Mesenchymal stem cell (in vitro differentiated cells and primary cell): ENCODE results near the gene FSHR.

Source experiments
- DNase-seq: peaks from one replicate; pipeline ENCODE4 v3.0.0-alpha.2; 2013
- H2AFZ ChIP-seq: one replicate; pipeline ENCODE4 v1.6.1; 2013; ENCODE audit warnings: low read depth, mild to moderate bottlenecking, control low read depth, inconsistent platforms, low read length, moderate library complexity
- H2AK5ac ChIP-seq: 2 replicates; pipeline ENCODE4 v1.6.1; 2013; ENCODE audit warnings: low read length, moderate library complexity, mild to moderate bottlenecking, inconsistent platforms; ENCODE audit not compliant: severe bottlenecking
- H2BK120ac ChIP-seq: one replicate; pipeline ENCODE4 v1.6.1; 2013; ENCODE audit warnings: low read depth, mild to moderate bottlenecking, inconsistent platforms, low read length, moderate library complexity
- H2BK12ac ChIP-seq, 2 experiments: one replicate each; pipeline ENCODE4 v1.6.1; 2013; ENCODE audit warnings: inconsistent platforms in 2 of 2, low read length in 2 of 2, mild to moderate bottlenecking in 2 of 2, moderate library complexity in 2 of 2, control low read depth in 1 of 2
- H2BK15ac ChIP-seq: one replicate; pipeline ENCODE4 v1.6.1; 2013; ENCODE audit warnings: mild to moderate bottlenecking, low read depth, inconsistent platforms; ENCODE audit not compliant: poor library complexity, severe bottlenecking
- H2BK5ac ChIP-seq: 2 replicates; pipeline ENCODE4 v1.6.1; 2013; ENCODE audit warnings: low read depth, mild to moderate bottlenecking, low read length, control low read depth, inconsistent platforms; ENCODE audit not compliant: poor library complexity, severe bottlenecking
- H3K14ac ChIP-seq, 2 experiments: one replicate each; pipeline ENCODE4 v1.6.1; 2013; ENCODE audit warnings: inconsistent platforms in 2 of 2, low read length in 2 of 2, control low read depth in 1 of 2, mild to moderate bottlenecking in 1 of 2, moderate library complexity in 1 of 2
- H3K18ac ChIP-seq, 2 experiments: one replicate each; pipeline ENCODE4 v1.6.1; 2013; ENCODE audit warnings: inconsistent platforms in 2 of 2, low read length in 2 of 2, control low read depth in 1 of 2, low read depth in 1 of 2, mild to moderate bottlenecking in 1 of 2
- H3K23ac ChIP-seq, 2 experiments: one replicate each; pipeline ENCODE4 v1.6.1; 2013; ENCODE audit warnings: inconsistent platforms in 2 of 2, low read length in 2 of 2, mild to moderate bottlenecking in 2 of 2, moderate library complexity in 2 of 2, control low read depth in 1 of 2
- H3K27ac ChIP-seq: 2 replicates; pipeline ENCODE4 v1.5.1; 2013; ENCODE audit warnings: mild to moderate bottlenecking, moderate library complexity, low read length, control low read depth, inconsistent platforms; ENCODE audit not compliant: poor library complexity, severe bottlenecking
- H3K27me3 ChIP-seq, 2 experiments: 2 replicates each; pipeline versions ENCODE4 v1.6.1 to v1.7.0; 2013; ENCODE audit warnings: low read length in 2 of 2, mild to moderate bottlenecking in 2 of 2, moderate library complexity in 2 of 2, control low read depth in 1 of 2, inconsistent platforms in 1 of 2; ENCODE audit not compliant: control insufficient read depth in 1 of 2, insufficient read depth in 1 of 2
- H3K36me3 ChIP-seq, 2 experiments: 2 replicates each; pipeline versions ENCODE4 v1.6.1 to v1.7.0; 2013; ENCODE audit warnings: low read length in 2 of 2, control low read depth in 1 of 2, inconsistent platforms in 1 of 2, low read depth in 1 of 2, mild to moderate bottlenecking in 1 of 2; ENCODE audit not compliant: insufficient read depth in 2 of 2, control insufficient read depth in 1 of 2
- H3K4ac ChIP-seq, 2 experiments: one replicate each; pipeline ENCODE4 v1.6.1; 2013; ENCODE audit warnings: inconsistent platforms in 2 of 2, low read length in 2 of 2, mild to moderate bottlenecking in 2 of 2, moderate library complexity in 2 of 2, control low read depth in 1 of 2, low read depth in 1 of 2
- H3K4me1 ChIP-seq: 2 replicates; pipeline ENCODE4 v1.6.1; 2013; ENCODE audit warnings: low read depth, low read length, control low read depth; ENCODE audit not compliant: control insufficient read depth, insufficient read depth
- H3K4me2 ChIP-seq: 2 replicates; pipeline ENCODE4 v1.6.1; 2013; ENCODE audit warnings: low read length, mild to moderate bottlenecking, inconsistent platforms; ENCODE audit not compliant: poor library complexity, severe bottlenecking
- H3K4me3 ChIP-seq, 2 experiments: 2 replicates each; pipeline versions ENCODE4 v1.5.1 to v1.7.0; 2013; ENCODE audit warnings: low read length in 2 of 2, mild to moderate bottlenecking in 2 of 2, control low read depth in 1 of 2, low read depth in 1 of 2; ENCODE audit not compliant: insufficient read depth in 1 of 2
- H3K79me1 ChIP-seq: replicated peaks from 2 replicates; pipeline ENCODE4 v1.6.1; 2013; ENCODE audit warnings: mild to moderate bottlenecking, control low read depth, low read length, inconsistent platforms; ENCODE audit not compliant: poor library complexity, severe bottlenecking
- H3K9ac ChIP-seq: 2 replicates; pipeline ENCODE4 v1.7.0; 2013; ENCODE audit warnings: mild to moderate bottlenecking, low read length, moderate library complexity
- H3K9me3 ChIP-seq: 2 replicates; pipeline ENCODE4 v1.7.0; 2013; ENCODE audit warnings: mild to moderate bottlenecking, low read length; ENCODE audit not compliant: control insufficient read depth
- H4K8ac ChIP-seq: one replicate; pipeline ENCODE4 v1.6.1; 2013; ENCODE audit warnings: inconsistent platforms, mild to moderate bottlenecking, low read length, moderate library complexity
- H4K91ac ChIP-seq: one replicate; pipeline ENCODE4 v1.6.1; 2013; ENCODE audit warnings: mild to moderate bottlenecking, low read length, inconsistent platforms
- WGBS: methylation state at CpG from one replicate; pipeline ENCODE4 v1.1.7; 2013; ENCODE audit warnings: mixed read lengths; 5-methylcytosine and 5-hydroxymethylcytosine counted together

Gene FSHR

GRCh38 chr2:48940606-48941005 lies 213.7 kb downstream of the FSHR start:
- DNase-seq = no peak
- no peak overlapping the region for H4K91ac ChIP-seq

GRCh38 chr2:48939232-48939631 lies 215.1 kb downstream of the FSHR start:
- H3K23ac ChIP-seq = no peak overlapping the region
- no peak overlapping the region for H3K4ac ChIP-seq
- H2BK120ac ChIP-seq = no peak overlapping the region
- no peak overlapping the region for H3K14ac ChIP-seq
- no peaks in the 10 kb centered on the region for H3K4me1 ChIP-seq
- DNase-seq = no peak
- no peaks in the 10 kb centered on the region for H3K27me3 ChIP-seq
- H3K36me3 ChIP-seq = no peaks in the 10 kb centered on the region
- 87% methylated on average over 4 of the region's 4 CpGs for WGBS
- no peak overlapping the region for H2BK15ac ChIP-seq
- no peak overlapping the region for H2AFZ ChIP-seq
- no peaks in the 10 kb centered on the region for H3K9me3 ChIP-seq
- no peak overlapping the region for H2BK12ac ChIP-seq
- H4K8ac ChIP-seq = no peak overlapping the region
- no peak overlapping the region for H3K9ac ChIP-seq
- no peak overlapping the region for H3K27ac ChIP-seq
- no peak overlapping the region for H3K4me2 ChIP-seq
- H3K79me1 ChIP-seq = no peaks in the 10 kb centered on the region
- H2BK5ac ChIP-seq = no peak overlapping the region
- H3K18ac ChIP-seq = no peak overlapping the region
- H4K91ac ChIP-seq = no peak overlapping the region
- no peak overlapping the region for H3K4me3 ChIP-seq
- H2AK5ac ChIP-seq = no peak overlapping the region

More at GRCh38 chr2:48940606-48941005, 213.7 kb downstream of the FSHR start:
- no peak overlapping the region for H3K23ac ChIP-seq
- no peaks in the 10 kb centered on the region for H3K27me3 ChIP-seq
- H3K4me3 ChIP-seq = no peak overlapping the region
- no peak overlapping the region for H3K4me2 ChIP-seq
- no peak overlapping the region for H3K27ac ChIP-seq
- 94% methylated on average over 3 of the region's 3 CpGs for WGBS
- H2BK15ac ChIP-seq = no peak overlapping the region
- H3K9me3 ChIP-seq = no peaks in the 10 kb centered on the region
- H2AFZ ChIP-seq = no peak overlapping the region
- no peak overlapping the region for H2BK12ac ChIP-seq
- no peak overlapping the region for H3K9ac ChIP-seq
- H3K4me1 ChIP-seq = no peaks in the 10 kb centered on the region
- H2BK5ac ChIP-seq = no peak overlapping the region
- no peak overlapping the region for H4K8ac ChIP-seq
- no peak overlapping the region for H3K14ac ChIP-seq
- no peak overlapping the region for H3K4ac ChIP-seq
- no peaks in the 10 kb centered on the region for H3K36me3 ChIP-seq
- no peaks in the 10 kb centered on the region for H3K79me1 ChIP-seq
- no peak overlapping the region for H3K18ac ChIP-seq
- no peak overlapping the region for H2BK120ac ChIP-seq
- H2AK5ac ChIP-seq = no peak overlapping the region

GRCh38 chr2:48938231-48938630 lies 216.1 kb downstream of the FSHR start:
- Histone ChIP-seq H3K23ac (no peak overlapping the region), H2BK5ac (no peak overlapping the region), H3K4me1 (no peaks in the 10 kb centered on the region), H3K14ac (no peak overlapping the region), H4K8ac (no peak overlapping the region), H3K27me3 (no peaks in the 10 kb centered on the region), H3K9me3 (no peaks in the 10 kb centered on the region), H3K4me2 (no peak overlapping the region), H3K4ac (no peak overlapping the region), H2BK12ac (no peak overlapping the region), H3K4me3 (no peak overlapping the region), H2AFZ (no peak overlapping the region), H3K36me3 (no peaks in the 10 kb centered on the region), H4K91ac (no peak overlapping the region), H2BK120ac (no peak overlapping the region), H3K18ac (no peak overlapping the region), H3K9ac (no peak overlapping the region), H2BK15ac (no peak overlapping the region), H2AK5ac (no peak overlapping the region), H3K27ac (no peak overlapping the region), H3K79me1 (no peaks in the 10 kb centered on the region)
- DNase-seq = no peak
- WGBS = 89% methylated on average over 4 of the region's 4 CpGs

GRCh38 chr2:48934807-48935206 lies 219.5 kb downstream of the FSHR start:
- H2AK5ac ChIP-seq = no peak overlapping the region
- no peak overlapping the region for H3K27ac ChIP-seq
- no peak overlapping the region for H3K9ac ChIP-seq
- no peak overlapping the region for H4K91ac ChIP-seq
- H3K23ac ChIP-seq = no peak overlapping the region
- H3K9me3 ChIP-seq = no peaks in the 10 kb centered on the region
- H3K4ac ChIP-seq = no peak overlapping the region
- no peak overlapping the region for H3K4me2 ChIP-seq
- no peak overlapping the region for H3K14ac ChIP-seq
- H3K4me1 ChIP-seq = no peaks in the 10 kb centered on the region
- H2BK12ac ChIP-seq = no peak overlapping the region
- no peak overlapping the region for H3K18ac ChIP-seq
- no peak overlapping the region for H2BK120ac ChIP-seq
- no peak overlapping the region for H2AFZ ChIP-seq
- H4K8ac ChIP-seq = no peak overlapping the region
- no peak overlapping the region for H2BK5ac ChIP-seq
- no peaks in the 10 kb centered on the region for H3K27me3 ChIP-seq
- no peak overlapping the region for H3K4me3 ChIP-seq
- no peaks in the 10 kb centered on the region for H3K36me3 ChIP-seq
- H2BK15ac ChIP-seq = no peak overlapping the region
- DNase-seq = no peak
- whole genome bisulfite sequencing = 85% methylated on average over 7 of the region's 7 CpGs
- no peaks in the 10 kb centered on the region for H3K79me1 ChIP-seq
